Measurements from ENCODE around the gene VAV2.

Gene VAV2

GRCh38 chr9:134028076-134028475, 36.0 kb upstream of the VAV2 start:
- DNase-seq (ENCODE audit: low read depth): no peak

DNA sequence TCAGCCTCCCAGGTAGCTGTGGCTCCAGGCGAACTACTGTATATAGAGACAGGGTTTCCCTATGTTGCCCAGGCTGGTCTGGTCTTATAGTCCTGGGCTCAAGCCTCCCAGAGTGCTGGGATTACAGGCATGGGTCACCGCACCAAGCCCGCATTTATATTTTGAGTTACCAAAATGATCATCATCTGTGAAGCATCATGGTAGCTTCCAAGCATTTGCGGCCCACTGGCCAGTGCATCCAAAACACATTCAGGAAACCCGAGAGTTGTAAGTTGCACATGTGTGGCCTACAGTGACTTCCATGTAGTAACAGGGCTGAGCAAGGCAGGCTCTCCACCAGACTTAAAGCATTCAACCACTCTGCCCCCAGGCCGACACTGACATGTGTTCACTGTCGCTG, 35.4 kb upstream of the VAV2 start:
- no peak for DNase-seq (ENCODE audit: low read depth)

DNA sequence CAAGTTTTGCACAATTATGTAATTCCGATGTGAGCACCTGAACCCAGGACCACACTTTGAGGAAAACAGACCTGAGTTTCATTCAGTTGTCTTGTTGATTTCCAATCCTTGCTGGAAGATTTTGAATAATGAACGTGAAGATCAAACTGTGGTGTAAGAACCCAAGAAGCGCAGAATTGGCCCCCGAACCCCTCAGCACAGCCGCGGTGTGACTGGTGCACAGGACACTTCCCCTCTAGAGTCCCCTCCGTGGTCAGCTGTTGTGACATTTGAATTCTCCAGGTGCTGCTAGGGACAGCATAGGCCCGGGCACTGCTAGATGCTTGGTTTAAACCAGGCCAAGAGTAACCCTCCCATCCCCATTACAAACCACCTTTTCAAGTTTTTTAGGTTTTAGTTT, 34.9 kb upstream of the VAV2 start:
- DNase-seq (ENCODE audit: low read depth): no peak

DNA sequence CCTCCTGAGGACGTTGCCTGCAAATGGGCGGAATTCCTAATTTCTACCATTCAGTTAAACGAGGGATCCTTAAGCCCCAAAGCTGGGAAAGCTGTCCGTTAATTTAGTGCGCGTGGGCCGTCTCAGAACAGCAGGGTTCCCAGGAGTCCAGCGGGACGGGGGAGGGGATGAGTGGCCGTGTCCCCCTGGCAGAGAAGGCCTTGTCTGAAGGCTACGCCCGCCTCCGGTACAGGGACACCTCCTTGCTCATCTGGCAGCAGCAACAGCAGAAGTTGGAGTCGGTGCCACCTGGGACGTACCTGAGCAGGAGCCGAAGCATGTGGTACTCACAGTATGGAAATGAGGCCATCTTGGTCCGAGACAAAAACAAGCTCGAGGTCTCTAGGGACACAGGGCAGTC, 34.5 kb upstream of the VAV2 start:
- DNase-seq (ENCODE audit: low read depth): no peak

DNA sequence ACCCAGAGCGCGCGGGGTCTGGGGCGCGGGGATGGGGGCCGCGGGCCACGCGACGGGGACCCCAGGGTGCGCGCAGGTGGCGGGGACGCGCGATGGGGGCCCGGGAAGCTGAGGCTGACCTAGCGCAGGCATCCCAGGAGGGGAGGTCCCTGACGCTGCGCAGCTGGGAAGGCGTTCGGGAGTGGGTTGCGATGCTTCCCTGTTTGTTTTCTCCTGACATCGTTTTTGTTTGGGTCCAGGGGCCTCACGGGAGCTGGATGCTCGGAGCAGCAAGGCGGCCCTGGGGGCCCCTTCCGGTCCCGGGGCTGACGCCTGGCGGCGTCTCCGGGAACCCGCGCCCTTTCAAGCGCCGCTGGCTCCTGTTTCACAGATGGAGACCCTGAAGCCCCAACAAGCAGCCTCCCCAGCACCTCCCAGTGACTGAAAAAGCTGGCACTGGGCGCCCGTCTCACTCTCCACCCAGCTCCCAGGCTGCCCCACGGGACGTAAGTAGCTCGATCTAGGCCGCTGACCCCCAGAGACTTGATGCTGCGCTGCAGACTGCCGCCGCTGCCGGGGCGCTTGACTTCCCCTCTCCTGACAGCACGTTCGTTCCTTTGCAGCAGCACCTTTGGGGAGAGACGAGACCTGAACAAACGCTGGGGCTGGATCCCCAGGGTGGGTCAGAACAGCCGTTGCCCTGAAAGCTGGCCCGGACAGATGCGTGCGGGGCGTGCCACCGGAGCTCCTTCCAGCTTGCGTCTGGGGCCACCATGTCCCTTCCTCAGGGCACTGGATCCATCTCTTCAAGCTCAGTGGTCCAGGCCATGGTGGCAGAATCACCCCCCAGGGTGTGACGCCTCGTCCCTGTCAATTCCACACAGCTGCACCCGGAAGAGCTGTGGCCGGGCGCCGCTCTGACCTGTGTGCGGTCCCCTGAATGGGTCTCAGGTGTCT, 33.8 kb upstream of the VAV2 start:
- DNase-seq (ENCODE audit: low read depth): peak; percentile 14

GRCh38 chr9:134024828-134025605, 32.9 kb upstream of the VAV2 start, which contains the start of gene BRD3OS:
Gene BRD3OS, plus strand, starts transcription at chr9:134025481. Its CDS starts 1,267 bp downstream, at chr9:134026748.
- DNase-seq (ENCODE audit: low read depth): peak; percentile 89

GRCh38 chr9:134024214-134024792, 32.2 kb upstream of the VAV2 start:
- no peak for DNase-seq (ENCODE audit: low read depth)

- DNase-seq (ENCODE audit: low read depth): no peak
These were observed 22.8 kb upstream of the VAV2 start for GRCh38 chr9:134014946-134015345.

DNA sequence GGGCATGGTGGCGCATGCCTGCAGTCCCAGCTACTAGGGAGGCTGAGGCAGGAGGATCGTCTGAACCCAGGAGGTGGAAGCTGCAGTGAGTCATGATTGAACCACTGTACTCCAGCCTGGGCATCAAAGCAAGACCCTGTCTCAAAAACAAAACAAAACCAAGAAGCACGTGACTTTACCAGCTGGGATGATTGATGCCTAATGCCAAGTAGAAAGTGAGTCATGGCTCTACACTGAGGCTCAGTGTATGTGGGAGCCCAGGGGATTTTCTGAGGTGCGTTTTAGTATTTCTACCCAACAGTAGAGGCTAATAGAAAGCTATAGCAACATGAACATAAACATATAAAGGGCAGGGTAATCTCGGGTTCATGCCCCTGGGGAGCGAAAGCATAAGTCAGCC, 19.3 kb upstream of the VAV2 start:
- no peak for DNase-seq (ENCODE audit: low read depth)

DNA sequence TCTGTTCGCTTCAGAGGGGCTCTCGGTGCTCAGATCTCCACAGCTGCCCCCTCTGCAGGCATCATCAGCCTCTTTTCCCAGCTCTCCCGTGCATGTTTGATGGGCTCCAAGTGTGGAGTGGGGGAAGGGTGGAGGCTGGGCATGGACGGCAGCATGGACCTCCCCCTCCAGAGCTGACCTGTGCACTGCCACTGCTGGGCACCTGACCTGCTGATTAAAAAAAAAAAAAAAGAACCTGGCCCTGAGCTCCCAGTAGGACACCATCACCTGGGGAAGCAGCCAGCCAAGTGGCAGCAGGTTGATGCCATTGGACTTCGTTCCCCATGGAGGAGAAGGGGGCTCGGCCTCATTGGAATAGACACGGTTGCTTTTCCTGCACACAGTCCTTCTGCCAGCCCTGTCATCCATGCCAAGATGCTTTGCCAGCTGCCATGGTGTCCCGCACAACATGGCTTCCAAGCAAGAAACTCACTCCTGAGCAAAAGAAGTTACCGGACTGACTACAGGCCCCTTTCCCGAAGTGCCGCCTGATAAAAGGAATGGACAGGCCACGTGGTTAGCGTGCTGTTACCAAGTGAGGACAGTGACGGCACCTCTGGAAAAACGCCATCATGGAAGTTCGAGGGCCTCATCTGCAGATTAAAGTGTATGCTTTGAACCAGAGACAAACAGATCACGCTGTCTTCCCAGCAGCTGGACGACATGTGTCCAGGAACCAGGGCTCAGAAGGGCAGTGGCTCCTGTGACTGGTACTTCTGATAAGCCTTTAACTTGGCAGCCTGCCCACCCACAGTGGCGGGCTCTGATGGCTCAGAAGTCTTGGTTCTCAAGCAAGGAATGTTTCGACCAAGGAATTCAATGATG, 18.4 kb upstream of the VAV2 start:
- no peak for DNase-seq (ENCODE audit: low read depth)

DNA sequence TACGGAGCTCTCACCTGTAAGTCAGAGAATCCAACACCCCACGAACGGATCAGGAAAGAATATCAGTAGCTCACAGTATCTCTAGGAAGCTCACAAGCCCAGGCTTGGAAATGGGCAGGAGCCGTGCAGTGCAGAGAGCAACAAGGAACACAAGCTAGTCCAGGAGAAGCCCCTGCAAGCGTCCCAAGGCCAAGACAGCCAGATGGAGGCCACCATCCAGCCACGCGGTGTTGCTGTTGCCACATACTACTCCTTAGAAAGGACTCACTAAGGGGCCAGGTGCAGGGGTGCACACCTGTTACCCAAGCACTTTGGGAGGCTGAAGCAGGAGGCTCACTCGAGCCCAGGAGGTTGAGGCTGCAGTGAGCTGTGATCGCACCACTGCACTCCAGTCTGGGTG, 15.4 kb upstream of the VAV2 start:
- no peak for DNase-seq (ENCODE audit: low read depth)

DNA sequence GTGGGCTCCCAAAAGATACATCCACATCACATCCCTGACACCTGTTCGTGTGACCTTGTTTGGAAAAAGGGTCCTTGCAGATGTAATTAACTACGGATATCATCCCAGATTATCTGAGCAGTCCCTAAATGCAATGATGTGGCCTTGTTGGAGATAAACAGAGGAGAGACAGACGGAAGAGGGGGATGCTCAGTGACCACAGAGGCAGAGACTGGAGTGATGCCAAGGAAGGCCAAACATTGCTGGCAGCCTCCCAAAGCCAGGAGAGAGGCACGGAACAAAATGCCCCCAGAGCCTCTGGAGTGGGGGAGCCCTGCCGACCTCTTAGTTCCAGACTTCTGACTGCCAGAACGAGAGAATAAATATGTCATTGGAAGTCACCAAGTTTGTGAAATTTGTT, 15.0 kb upstream of the VAV2 start:
- DNase-seq (ENCODE audit: low read depth): no peak

GRCh38 chr9:134005381-134005780, 13.3 kb upstream of the VAV2 start:
- no peak for DNase-seq (ENCODE audit: low read depth)

- no peak for DNase-seq (ENCODE audit: low read depth)
These were observed 12.8 kb upstream of the VAV2 start for GRCh38 chr9:134004881-134005280.

- DNase-seq (ENCODE audit: low read depth): no peak
These were observed 12.2 kb upstream of the VAV2 start for GRCh38 chr9:134004131-134004873.

GRCh38 chr9:134003237-134003636, 11.1 kb upstream of the VAV2 start:
- no peak for DNase-seq (ENCODE audit: low read depth)

- no peak for DNase-seq (ENCODE audit: low read depth)
These were observed 10.7 kb upstream of the VAV2 start for GRCh38 chr9:134002796-134003195.

GRCh38 chr9:133999851-134000265, 7.7 kb upstream of the VAV2 start:
- DNase-seq (ENCODE audit: low read depth): no peak

- DNase-seq (ENCODE audit: low read depth): no peak
These were observed 6.9 kb upstream of the VAV2 start for GRCh38 chr9:133998915-133999595.

GRCh38 chr9:133997584-133997983, 5.5 kb upstream of the VAV2 start:
- no peak for DNase-seq (ENCODE audit: low read depth)
